B cell (primary cell): ENCODE results near the gene MBD6.

ENCODE experiments used
- EZH2 ChIP-seq: IDR thresholded peaks from 2 replicates; pipeline ENCODE4 v1.6.1; 2012; ENCODE audit warnings: borderline replicate concordance, low read depth, mild to moderate bottlenecking, moderate library complexity, low read length; ENCODE audit not compliant: insufficient read depth, poor library complexity, severe bottlenecking
- TF ChIP-seq, protein P1 (sequence below): fragments of 200-600 bp; IDR thresholded peaks from one replicate; pipeline ENCODE4 v1.8.0; 2022; ENCODE audit warnings: antibody characterized with exemption, mild to moderate bottlenecking

DNA sequence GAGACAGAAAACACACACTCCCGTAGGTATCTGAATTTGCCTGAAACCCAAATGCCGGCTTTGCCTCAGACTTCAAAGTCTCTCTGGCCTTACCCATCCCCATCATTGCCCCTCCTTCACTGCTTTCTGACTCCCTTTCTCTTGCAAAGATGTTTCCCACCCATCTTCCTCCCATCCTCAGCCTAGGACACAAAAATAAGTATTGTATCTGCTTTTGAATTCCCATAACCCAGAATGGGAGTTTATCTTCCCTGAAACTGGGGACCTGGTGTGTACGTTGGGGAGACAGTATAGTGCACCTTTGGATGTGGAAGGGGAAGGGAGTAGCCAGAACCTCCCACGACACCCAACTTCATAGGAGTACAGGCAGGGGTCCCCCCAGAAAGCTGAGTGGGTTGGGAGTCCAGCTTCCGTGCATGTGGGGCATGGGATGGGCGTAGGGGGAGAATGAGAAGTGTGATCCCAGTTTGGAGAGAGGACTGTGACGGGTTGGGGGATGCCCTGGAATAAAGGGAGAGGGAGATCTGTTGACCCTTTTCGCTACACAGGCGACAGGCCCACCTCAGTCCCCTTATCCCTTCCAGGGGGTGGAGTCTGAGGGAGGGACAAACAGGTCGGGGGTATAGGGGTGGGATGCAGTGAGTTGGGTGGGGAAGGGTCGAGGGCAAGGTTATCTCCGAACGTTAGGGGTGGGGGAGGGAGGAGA lies 26.7 kb downstream of the MBD6 start:
- TF ChIP-seq, protein P1, sequence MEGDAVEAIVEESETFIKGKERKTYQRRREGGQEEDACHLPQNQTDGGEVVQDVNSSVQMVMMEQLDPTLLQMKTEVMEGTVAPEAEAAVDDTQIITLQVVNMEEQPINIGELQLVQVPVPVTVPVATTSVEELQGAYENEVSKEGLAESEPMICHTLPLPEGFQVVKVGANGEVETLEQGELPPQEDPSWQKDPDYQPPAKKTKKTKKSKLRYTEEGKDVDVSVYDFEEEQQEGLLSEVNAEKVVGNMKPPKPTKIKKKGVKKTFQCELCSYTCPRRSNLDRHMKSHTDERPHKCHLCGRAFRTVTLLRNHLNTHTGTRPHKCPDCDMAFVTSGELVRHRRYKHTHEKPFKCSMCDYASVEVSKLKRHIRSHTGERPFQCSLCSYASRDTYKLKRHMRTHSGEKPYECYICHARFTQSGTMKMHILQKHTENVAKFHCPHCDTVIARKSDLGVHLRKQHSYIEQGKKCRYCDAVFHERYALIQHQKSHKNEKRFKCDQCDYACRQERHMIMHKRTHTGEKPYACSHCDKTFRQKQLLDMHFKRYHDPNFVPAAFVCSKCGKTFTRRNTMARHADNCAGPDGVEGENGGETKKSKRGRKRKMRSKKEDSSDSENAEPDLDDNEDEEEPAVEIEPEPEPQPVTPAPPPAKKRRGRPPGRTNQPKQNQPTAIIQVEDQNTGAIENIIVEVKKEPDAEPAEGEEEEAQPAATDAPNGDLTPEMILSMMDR: no peak
- TF ChIP-seq EZH2: no peak
